Stimulated activated naive CD4-positive, alpha-beta T cell (primary cell): ENCODE measurements around the gene FSIP2.

ENCODE experiments used
- DNase-seq, 6 experiments: peaks; one replicate each; lab custom pipeline; 2025; lab: John Stamatoyannopoulos, UW

FSIP2 gene, protein sequence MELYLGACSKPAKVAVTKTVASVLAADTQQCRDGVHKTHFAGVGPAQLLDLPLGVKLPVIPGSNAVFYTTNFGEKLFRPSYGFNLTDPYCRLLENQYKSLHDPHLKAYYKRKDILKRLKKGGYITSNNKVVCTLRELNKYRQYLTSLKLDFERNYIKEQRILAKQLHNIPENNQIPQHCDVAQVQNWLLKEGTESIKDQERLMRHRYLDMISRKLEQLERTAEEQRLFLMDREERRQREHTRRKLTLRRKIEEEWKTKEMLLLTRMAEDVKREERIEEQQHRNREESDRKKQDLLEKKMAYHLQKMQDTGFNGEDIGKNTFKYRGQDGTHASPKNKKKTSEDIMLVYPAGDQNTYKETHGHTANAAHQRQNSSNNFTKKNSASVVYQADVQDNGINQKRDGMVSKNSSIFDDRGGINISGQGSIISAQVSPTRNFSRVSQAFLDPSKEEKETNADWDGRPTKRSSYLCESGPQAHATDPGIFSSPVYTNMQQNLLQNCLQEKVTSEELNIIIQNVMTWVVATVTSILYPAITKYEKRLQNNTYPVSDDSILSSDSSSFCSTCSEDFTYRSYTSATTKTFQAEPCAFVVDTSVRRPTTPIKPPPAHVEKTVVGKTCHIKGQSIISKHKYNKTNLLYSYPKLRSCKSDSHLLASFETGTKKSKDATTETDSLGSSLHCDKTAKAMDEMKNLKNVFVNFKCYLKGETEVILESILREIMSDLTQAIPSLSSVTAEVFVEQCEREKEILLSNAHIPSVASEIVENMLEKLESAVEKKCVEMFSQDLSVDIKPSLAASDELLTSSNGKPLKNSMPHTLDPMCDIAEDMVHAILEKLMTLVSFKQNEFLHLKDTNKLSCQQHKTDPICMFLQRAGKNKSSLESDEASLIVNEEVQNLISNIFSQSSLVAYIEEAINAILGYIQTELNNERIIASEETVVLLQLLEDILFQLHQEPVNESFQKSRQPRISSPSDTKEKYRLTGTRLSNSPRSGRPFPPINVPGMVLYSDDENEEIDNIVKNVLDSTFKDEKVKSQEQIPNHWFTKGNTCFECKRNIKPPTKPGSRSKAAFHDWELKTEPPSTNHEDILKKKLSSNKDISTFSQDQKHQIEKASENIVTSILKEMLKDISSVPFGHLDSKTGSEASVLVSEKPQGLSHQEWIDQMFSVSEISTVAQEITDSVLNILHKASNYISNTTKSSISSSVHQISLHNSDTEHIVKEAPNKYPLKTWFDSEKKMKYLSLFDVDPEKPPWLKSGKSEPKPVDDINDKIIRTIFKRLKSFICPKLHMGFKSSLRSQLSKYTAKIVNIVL (N-terminal part only)

DNA sequence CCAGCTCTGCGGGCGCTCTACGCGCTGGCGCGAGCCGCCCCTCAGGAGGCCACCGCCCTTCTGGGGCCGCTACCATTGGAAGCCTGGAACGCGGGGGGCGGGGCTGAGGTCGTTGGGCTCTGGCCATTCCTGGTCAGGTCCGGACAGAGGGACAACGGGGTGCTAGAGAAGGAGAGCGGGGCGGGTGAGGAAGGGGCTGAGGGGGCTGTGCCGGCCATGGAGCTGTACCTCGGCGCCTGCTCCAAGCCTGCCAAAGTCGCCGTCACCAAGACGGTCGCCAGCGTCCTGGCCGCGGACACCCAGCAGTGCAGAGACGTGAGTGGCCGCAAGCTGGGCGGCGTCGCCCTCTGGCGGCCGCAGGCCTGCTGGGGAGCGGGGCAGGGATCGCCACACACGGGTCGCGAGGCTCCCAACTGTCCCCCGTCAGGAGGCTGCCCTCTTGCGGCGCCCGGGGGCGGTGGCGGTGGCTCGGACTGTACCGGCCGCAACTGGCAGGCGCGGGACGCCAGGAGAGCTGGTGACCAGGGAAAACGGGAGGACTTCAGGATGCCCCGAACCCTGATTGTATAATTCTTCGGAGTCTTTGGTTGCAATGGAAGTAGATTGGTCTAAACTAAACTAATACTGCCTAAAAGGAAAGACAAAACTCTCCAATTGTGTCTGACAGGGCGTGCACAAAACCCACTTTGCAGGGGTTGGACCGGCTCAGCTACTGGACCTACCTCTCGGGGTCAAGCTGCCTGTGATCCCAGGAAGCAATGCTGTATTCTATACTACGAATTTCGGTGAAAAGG, at the start of gene FSIP2:
Gene FSIP2 (plus strand): TSS at position 126 of the 794 bp plus-strand sequence. CDS start 91 bp downstream, at position 217.
- DNase-seq, result no peak

DNA sequence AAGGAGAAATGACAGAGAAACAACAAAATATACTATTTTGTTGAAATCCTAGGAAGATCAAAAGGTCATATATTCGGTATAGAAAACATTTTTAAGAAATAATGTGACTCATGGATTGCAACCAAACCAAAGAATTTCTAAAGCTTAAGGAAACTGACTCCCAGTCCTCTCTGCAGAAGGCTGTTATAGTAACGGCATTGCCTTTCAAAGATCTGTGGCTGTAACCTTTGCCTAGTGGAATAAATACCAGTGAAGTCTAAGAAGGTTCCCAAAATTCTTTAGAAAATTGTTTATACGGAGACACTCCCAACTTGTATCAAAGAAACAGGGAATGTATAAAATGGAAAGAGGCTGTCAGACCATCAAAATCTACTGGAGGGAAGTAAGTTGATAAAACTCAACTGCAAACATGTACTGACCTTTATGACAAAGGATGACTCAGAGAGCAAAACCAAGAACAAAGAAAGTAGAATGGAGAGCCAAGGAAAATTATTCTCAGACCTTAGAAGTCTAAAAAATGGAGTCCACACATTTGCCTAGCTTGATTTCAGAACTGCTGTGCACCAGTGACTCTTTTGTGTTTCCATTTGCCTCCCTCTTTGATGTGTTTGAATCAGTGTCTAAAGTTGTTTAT, 48.6 kb upstream of the FSIP2 start:
- DNase-seq, result no peak

DNA sequence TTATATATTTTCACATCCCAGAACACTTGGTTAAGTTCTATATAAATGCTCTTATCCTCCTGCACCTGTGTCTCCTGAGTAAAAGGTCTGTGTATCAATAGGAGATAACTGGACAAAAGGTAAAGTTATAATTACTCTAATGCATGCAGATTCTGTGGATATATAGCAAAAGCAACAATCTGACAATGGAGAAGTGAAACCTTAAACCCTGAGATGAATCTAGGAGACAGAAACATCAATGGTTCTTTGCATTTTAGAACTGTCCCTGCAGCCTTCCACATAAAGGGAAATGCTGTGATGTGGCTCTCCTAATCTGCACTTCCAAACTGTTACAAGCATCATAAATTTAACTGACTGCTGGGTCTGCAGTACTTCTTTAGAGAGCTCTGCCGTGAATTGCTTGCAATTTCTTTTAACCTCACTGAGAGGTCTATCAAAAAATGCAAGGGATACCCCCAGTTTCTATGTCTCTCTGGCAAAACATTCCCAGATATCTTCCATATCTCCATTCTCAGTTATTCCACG, 42.8 kb upstream of the FSIP2 start:
- DNase-seq, result no peak

DNA sequence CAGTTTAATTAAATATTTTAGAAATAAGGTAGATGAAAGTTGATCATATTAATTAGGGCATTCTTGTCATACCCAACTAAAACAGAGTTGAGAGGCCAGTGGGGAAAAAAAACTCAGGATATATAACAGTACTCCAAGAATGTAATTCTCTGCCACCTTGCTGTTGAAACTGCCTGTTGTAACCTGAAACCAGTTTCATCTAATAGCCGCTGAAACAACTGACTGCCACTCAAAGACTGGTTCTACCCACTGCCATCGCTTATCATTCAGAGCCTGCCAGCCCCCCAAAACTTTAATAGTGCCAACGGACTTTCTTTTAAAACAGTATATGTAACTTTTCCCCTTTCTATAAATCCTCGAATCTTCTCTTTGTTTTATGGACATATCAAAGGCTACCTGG, 37.7 kb upstream of the FSIP2 start:
- DNase-seq, result no peak

DNA sequence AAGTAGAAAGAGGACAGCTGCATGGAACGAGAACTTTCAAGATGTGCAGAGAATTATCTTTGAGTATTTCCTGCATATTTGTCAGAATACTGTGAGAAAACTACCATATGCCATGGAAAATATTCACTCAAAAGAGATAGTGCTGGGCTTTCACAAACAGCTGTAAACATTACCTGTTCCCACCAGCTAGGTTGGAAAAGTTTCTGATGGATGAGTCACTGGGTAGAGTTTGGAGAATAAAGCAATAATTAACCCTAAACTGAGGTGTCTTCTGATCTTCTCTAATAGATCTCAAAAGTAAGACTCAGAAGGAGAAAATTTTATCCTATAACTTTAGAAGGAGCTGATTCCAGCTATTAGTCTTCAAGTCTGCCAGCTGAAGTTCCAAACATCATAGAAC, 3.9 kb upstream of the FSIP2 start:
- no peak for DNase-seq

DNA sequence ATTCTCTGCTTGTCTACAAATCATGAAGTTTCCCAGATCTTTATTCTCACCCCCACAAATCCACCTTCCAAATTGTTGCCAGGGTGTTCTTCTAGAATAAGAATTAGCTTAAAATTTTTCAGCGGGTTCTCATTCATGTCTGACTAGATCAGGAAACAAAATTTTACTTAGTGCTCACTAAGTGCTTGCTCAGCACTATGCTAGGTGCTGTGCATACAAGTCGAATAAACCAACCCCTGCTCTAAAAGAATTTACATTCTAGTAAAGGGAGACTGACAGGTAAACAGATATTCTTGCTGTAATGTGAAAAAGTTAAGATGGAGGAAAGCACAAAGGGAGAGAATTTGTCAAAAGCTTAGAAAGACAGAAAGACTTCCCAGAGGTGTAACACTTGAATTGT, 2.4 kb upstream of the FSIP2 start:
- no peak for DNase-seq

DNA sequence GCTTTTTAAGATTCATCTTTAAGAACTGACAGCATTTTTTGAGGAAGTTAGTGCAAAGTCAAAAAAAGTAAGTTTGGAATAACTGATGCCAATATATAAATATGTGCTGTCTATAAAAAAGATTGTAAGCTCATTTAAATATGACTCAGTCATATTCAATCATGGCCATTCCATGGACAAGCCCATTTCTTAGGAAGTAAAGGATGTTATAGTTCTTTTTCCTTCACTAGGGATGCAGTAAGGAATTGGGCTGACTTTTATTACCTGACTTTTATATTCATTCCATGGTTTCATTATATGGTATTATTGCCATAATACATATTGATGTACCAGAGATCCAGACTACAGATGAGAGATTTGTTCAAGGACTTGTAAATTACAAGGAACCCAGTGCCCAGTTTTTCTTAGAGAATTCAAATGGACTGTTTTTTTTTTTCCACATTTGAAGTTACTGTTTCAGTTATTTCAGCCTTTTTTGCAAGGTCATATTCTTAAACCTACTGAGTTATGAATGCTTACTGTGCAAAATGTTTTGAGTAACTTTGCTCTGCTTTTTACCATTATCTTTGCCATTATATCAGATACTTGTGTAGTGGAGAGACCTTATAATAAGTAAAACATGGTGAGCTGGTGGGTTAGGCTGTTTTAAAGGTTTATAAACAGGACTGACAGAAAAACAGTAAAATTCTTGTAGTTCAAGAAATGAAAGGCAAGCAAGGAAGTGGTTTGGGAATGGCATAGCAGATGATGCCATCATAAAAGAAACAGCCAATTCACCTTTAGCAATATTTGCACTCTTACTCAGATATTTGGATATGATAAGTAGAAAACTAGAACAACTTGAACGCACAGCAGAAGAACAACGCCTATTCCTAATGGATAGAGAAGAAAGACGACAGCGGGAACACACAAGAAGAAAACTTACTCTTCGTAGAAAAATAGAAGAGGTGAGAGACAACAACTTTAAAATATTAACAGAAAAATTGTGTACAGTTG, 7.6 kb downstream of the FSIP2 start:
- no peak for DNase-seq

DNA sequence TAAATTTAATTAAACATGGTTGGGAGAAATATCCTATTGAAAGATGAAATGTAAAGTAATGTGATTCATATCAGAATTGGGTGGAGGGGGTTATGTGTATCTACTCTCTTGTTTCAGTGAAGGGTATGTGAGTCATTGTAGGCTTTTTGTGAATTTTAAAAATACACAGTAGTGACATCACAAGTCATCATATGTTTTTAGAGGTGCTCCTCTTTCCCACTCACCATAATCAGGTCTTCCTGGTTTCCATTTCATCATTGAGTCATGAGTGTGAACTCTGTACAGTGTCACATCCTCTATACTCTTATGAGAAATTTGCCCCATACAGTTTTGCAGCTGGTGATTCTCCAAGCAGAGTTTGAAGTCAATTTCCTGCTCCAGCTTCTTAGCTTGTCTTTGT, 18.8 kb downstream of the FSIP2 start:
- DNase-seq, result no peak

DNA sequence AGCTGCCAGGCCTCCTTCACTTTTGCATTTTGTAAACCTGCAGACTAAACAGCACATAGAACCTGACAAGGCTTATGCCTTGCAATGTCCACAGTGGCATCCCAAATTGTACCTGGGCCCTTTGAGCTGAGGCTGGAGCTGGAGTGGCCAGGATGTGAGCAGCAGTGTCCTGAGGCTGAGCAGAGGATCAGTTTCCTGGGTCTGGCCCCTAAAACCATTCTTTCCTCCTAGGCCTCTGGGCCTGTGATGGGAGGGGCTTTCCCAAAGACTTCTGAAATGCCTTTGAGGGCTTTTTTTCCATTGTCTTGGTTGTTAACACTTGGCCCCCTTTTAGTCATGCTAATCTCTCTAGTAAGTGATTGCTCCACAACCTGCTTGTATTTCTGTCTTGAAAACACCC, 32.8 kb downstream of the FSIP2 start:
- no peak for DNase-seq

DNA sequence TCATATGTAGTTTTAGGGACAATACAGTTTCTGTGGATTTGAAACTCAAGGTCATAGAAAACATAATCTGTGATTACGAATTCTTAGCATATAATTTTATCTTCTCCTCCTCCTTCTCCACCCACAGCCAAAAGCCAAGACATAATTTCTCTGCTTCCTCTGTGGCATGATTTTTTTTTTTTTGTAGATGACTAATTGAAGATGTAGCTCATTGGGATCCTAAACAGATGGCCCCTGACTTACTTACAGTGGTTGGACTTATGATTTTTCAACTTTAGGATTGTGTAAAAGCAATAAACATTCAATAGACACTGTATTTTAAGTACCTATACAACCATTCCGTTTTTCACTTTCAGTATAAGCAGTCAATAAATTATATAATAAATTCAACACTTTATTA, 42.3 kb downstream of the FSIP2 start:
- DNase-seq, result no peak

DNA sequence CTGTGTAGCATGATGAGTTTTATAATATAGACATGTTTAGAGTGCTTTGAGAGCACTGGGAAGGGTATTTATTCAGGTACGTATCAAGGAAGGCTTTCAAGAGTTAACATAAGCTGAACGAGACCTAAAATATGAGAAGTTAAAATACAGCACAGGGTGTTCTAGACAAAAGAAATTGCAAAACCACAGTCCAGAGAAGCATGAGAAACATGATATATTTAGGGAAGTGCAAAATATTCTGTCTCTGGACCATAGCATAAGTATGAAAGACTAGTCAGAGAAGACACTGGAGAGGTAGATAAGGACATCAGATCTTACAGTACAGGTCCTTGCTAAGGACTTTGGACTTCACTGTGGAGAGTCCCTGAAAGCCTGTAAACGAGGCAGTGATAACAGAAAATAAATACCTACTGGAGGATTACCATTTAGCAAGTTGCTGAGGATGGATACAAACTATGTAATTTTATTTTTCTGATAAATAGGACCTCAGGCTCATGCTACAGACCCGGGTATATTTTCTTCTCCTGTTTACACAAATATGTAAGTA, 43.7 kb downstream of the FSIP2 start:
- DNase-seq, result no peak

DNA sequence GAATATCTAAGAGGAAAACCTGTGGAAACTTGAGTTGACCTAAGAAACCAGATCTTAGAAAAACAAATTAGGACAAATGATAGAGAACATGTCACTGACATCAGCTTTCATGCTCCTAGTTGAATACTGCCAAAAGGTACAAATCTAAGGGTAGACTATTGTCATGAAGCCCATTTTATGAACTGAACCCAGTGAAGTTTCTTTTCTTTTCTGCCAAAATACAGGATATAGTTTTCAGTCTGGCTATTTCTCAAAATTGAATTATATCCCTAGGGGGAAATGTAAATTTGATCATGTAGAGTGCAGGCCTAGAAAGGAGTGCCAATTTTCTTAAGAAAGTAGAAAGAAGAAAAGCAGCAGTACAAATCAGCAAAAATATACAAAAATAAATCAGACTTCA, 46.6 kb downstream of the FSIP2 start:
- no peak for DNase-seq

DNA sequence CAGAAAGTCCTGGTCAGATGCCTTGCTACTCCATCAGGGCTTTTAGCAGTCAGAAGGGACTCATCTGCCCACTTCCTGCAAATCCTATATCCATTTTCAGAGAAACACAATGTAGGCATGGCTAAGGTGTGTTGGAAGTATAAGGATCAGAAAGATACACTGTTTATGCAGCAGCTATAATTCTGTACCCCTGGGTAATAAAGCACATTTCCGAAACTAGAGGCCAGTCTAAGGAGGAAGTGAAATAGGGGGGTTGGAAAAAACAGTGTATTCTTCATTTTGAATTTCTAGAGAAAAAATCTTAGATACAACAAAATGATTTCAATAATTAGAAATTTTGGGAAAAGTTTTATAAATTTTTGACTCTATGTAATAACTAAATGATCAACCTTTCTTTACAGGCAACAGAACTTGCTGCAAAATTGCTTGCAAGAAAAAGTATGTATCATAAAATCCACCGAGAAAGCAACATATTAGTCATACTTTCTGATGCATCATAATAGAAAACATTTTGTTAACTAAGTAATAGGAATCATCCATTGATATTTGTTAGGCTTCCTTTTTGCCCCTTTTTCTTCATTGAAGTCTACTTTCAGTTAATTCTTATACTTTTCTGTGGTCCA, 47.4 kb downstream of the FSIP2 start:
- no peak for DNase-seq

DNA sequence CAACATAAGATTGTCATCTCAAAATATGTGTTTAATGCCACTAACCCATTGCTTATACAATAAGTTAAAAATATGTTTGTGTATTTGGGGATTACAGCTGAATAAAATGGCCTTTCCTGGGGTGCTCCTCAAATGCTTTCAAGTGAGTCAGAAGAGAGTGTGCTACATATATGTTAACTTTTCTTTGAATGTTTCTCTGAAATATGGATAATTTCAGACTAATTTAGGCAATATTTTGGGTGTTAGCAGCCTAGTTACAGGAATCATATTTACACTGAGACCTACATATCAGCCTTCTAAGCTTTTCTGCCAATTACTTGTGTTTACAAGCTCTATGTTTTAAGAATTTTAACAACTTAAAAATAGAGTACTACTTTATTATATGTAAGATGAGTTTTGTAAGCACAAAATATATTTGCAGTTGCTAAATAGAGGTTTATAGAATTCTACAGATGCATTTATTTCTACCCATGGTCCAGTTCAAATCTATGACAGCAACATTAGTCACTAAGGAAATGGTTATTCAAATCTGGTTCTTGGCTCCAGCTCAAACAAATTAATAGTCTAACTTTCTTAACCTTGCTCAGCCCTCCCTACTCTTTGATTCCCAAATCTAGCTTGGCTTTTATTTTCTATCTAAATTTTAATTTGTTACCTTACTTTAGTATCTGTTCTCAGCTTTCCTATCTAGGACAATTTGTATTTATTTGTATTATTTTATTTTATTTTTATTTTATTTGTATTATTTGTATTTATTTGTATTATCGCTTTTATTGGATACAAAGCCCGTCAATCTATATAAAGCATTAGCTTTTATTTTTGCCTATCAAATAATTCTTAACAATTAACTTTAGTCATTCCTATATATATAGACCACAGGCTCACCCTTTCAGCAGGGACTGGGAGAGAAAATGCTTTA, 48.9 kb downstream of the FSIP2 start:
- no peak for DNase-seq

DNA sequence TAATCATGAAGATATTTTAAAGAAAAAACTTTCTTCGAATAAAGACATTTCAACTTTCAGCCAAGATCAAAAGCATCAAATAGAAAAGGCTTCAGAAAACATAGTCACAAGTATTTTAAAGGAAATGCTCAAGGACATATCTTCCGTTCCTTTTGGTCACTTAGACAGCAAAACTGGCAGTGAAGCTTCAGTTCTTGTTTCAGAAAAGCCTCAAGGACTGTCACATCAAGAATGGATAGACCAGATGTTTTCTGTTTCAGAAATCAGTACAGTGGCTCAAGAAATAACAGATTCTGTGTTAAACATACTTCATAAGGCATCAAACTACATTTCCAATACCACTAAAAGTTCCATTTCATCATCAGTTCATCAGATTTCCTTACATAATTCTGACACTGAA, 51.8 kb downstream of the FSIP2 start:
- DNase-seq, result no peak

DNA sequence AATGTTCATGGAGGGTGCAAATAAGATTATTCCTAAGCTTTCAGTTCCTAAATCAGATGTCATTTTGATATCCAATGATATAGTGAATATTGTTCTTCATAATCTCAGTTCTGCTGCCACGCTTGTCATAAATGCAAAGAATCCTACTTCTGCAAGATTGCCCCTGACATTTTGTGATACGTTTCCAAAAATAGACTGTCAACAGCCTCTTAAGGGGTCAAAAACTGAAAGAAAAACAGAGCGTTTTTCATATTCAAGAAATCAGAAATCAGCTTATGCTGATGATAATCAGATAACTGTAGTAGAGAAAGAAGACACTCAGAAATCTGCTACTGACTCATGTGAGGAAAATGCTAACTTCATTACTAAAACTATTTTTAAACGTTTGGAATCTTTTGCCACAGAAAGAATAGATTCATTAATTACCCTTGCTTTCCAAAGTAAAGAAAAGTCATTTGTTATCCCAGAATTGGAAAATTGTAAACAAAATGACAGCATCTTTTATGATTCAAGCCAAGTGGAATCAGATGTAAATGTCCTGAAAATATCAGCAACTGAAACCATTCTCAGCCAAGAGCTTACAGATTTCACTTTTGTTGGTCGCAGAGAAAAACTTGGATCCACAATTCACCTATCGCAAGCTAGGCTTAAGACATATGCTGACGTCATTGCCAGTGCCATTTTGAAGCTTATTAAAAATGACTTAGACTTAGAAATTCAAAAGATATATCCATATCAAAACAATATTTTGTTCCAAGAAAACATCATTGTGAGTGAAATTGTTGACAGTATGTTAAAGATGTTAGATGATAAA, 55.1 kb downstream of the FSIP2 start:
- DNase-seq, result no peak

DNA sequence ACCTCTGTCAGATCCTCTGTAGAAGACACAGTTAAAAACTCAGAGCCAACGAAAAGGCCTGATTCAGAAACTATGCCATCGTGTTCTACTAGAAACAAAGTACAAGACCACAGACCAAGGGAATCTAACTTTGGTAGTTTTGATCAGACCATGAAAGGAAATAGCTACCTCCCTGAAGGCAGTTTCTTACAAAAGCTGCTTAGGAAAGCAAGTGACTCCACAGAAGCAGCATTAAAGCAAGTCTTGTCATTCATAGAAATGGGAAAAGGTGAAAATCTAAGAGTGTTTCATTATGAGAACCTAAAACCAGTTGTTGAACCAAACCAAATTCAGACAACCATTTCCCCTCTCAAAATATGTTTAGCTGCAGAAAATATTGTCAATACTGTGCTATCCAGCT, 58.2 kb downstream of the FSIP2 start:
- DNase-seq, result no peak
